H1 (cell line): Measurements from ENCODE around the gene WDFY3. TPM values are rescaled to one million over a fixed set of nuclear protein-coding genes. Genes with fewer than 3 reads are reported as not detected.
A peak's percentile ranks its signal among the peaks of the same experiment; 100 is the strongest.

ENCODE experiments used
- CTCF ChIA-PET: fragments of 300-600 bp; sonication (Branson Sonifier 250); formaldehyde crosslinking; loops from one replicate; lab custom pipeline; 2021; ENCODE audit not compliant: partially characterized antibody; lab: Charles Lee
- POLR2A ChIA-PET: fragments of 300-600 bp; sonication (Branson Sonifier 250); formaldehyde crosslinking; loops from one replicate; lab custom pipeline; 2021; ENCODE audit warnings: inconsistent platforms; ENCODE audit not compliant: partially characterized antibody; lab: Charles Lee
- DNase-seq, 2 experiments: peaks; one replicate each; pipeline versions ENCODE4 v3.0.0 to v3.0.0-alpha.2; 2010 to 2022; ENCODE audit warnings: low spot score in 2 of 2, low read depth in 1 of 2, mixed read lengths in 1 of 2
- FAIRE-seq: peaks from 2 replicates; lab custom pipeline; 2011; peaks lifted over from hg19 to GRCh38; lab: Jason Lieb, UNC
- H2AFZ ChIP-seq: 2 replicates; pipeline ENCODE4 v1.8.1; 2012; ENCODE audit warnings: low read length, inconsistent platforms
- H2AK5ac ChIP-seq: 2 replicates; pipeline ENCODE4 v1.6.1; 2013; ENCODE audit warnings: low read depth, low read length
- H2BK120ac ChIP-seq: replicated peaks from 2 replicates; pipeline ENCODE3; 2013; ENCODE audit warnings: low read depth, low read length, inconsistent platforms
- H2BK12ac ChIP-seq: 2 replicates; pipeline ENCODE4 v1.6.1; 2013; ENCODE audit warnings: low read depth, low read length
- H2BK15ac ChIP-seq: 2 replicates; pipeline ENCODE4 v1.6.1; 2013; ENCODE audit warnings: low read length
- H2BK20ac ChIP-seq: 2 replicates; pipeline ENCODE4 v1.6.1; 2013; ENCODE audit warnings: low read length
- H2BK5ac ChIP-seq: 2 replicates; pipeline ENCODE4 v1.6.1; 2013; ENCODE audit warnings: low read depth, low read length
- H3K14ac ChIP-seq: 2 replicates; pipeline ENCODE4 v1.6.1; 2013; ENCODE audit warnings: inconsistent platforms; ENCODE audit not compliant: insufficient read length
- H3K18ac ChIP-seq: 2 replicates; pipeline ENCODE4 v1.6.1; 2013; ENCODE audit warnings: low read length; ENCODE audit errors: extremely low read depth
- H3K23ac ChIP-seq: 2 replicates; pipeline ENCODE4 v1.6.1; 2013; ENCODE audit warnings: inconsistent platforms; ENCODE audit not compliant: insufficient read length
- H3K23me2 ChIP-seq: 2 replicates; pipeline ENCODE4 v1.6.1; 2013; ENCODE audit warnings: low read depth, low read length
- H3K27ac ChIP-seq: 2 replicates; pipeline ENCODE4 v1.6.1; 2011; ENCODE audit warnings: low read depth, low read length, inconsistent platforms
- H3K27me3 ChIP-seq, 4 experiments: replicated peaks in 1 of 4; 1 replicate in 1 of 4; 2 replicates in 3 of 4; pipeline versions ENCODE4 v1.6.1 to v1.8.1; 2011 to 2013; ENCODE audit warnings: low read length in 3 of 4, mild to moderate bottlenecking in 3 of 4, inconsistent platforms in 2 of 4, mixed read lengths in 2 of 4, moderate library complexity in 1 of 4; ENCODE audit not compliant: control insufficient read depth in 3 of 4, insufficient read depth in 3 of 4; ENCODE audit errors: extremely low read depth in 1 of 4
- H3K36me3 ChIP-seq, 4 experiments: 2 replicates each; pipeline versions ENCODE4 v1.6.1 to v1.8.1; 2011 to 2013; ENCODE audit warnings: mild to moderate bottlenecking in 4 of 4, low read length in 3 of 4, moderate library complexity in 2 of 4, control low read depth in 1 of 4, inconsistent platforms in 1 of 4; ENCODE audit not compliant: insufficient read depth in 4 of 4, control insufficient read depth in 2 of 4
- H3K4ac ChIP-seq: replicated peaks from 2 replicates; pipeline ENCODE3; 2013; ENCODE audit warnings: low read length, low read depth, mixed read lengths, inconsistent platforms; ENCODE audit not compliant: insufficient read length
- H3K4me1 ChIP-seq, 4 experiments: replicated peaks in 1 of 4; 1 replicate in 1 of 4; 2 replicates in 3 of 4; pipeline versions ENCODE4 v1.6.1 to v1.8.1; 2011 to 2013; ENCODE audit warnings: low read length in 3 of 4, inconsistent platforms in 2 of 4, mixed read lengths in 1 of 4; ENCODE audit not compliant: insufficient read depth in 4 of 4, control insufficient read depth in 3 of 4
- H3K4me2 ChIP-seq, 2 experiments: 2 replicates each; pipeline versions ENCODE4 v1.6.1 to v1.8.1; 2011 to 2013; ENCODE audit warnings: low read depth in 2 of 2, low read length in 2 of 2, control low read depth in 1 of 2, inconsistent platforms in 1 of 2, mild to moderate bottlenecking in 1 of 2; ENCODE audit not compliant: insufficient read depth in 1 of 2
- H3K4me3 ChIP-seq, 4 experiments: fragments of 200-600, 300-600 bp in 1 of 4; sonication (generic), shearing (Covaris generic), sonication (Bioruptor Twin) in 1 of 4; 2 replicates each; pipeline versions ENCODE4 v1.5.1 to v1.8.1; 2011 to 2016; ENCODE audit warnings: low read length in 4 of 4, low read depth in 3 of 4, control low read depth in 2 of 4, inconsistent platforms in 2 of 4, mild to moderate bottlenecking in 2 of 4, mixed read lengths in 1 of 4, moderate library complexity in 1 of 4; ENCODE audit not compliant: insufficient read depth in 2 of 4; ENCODE audit errors: extremely low read depth in 1 of 4
- H3K56ac ChIP-seq: replicated peaks from 2 replicates; pipeline ENCODE3; 2013; ENCODE audit warnings: low read depth, mild to moderate bottlenecking, mixed read lengths, low read length, inconsistent platforms; ENCODE audit not compliant: insufficient read length
- H3K79me1 ChIP-seq: 2 replicates; pipeline ENCODE4 v1.6.1; 2013; ENCODE audit warnings: low read depth, low read length, control low read depth
- H3K79me2 ChIP-seq, 2 experiments: 2 replicates each; pipeline versions ENCODE4 v1.6.1 to v1.8.1; 2012 to 2013; ENCODE audit warnings: low read length in 2 of 2, mild to moderate bottlenecking in 2 of 2, inconsistent platforms in 1 of 2; ENCODE audit not compliant: insufficient read depth in 2 of 2, control insufficient read depth in 1 of 2
- H3K9ac ChIP-seq, 4 experiments: replicated peaks in 1 of 4; 1 replicate in 1 of 4; 2 replicates in 3 of 4; pipeline versions ENCODE4 v1.6.1 to v1.8.1; 2011 to 2013; ENCODE audit warnings: low read depth in 3 of 4, low read length in 3 of 4, control low read depth in 2 of 4, mild to moderate bottlenecking in 2 of 4, moderate library complexity in 2 of 4, inconsistent platforms in 1 of 4; ENCODE audit errors: extremely low read depth in 1 of 4
- H3K9me3 ChIP-seq, 2 experiments: 2 replicates each; pipeline versions ENCODE4 v1.6.1 to v1.8.1; 2012 to 2013; ENCODE audit warnings: mild to moderate bottlenecking in 2 of 2, moderate library complexity in 2 of 2, control low read depth in 1 of 2, inconsistent platforms in 1 of 2, low read depth in 1 of 2, low read length in 1 of 2, mixed read lengths in 1 of 2; ENCODE audit not compliant: insufficient read depth in 2 of 2
- H4K20me1 ChIP-seq, 2 experiments: replicated peaks in 1 of 2; 2 replicates each; pipeline versions ENCODE3 to v1.8.1; 2011 to 2013; ENCODE audit warnings: inconsistent platforms in 2 of 2, low read length in 2 of 2, mild to moderate bottlenecking in 1 of 2; ENCODE audit not compliant: insufficient read depth in 2 of 2, control insufficient read depth in 1 of 2
- H4K5ac ChIP-seq: 2 replicates; pipeline ENCODE4 v1.6.1; 2013; ENCODE audit warnings: low read length, low read depth, mixed read lengths, inconsistent platforms; ENCODE audit not compliant: insufficient read length
- H4K8ac ChIP-seq: 2 replicates; pipeline ENCODE4 v1.8.0; 2013; ENCODE audit warnings: mild to moderate bottlenecking, moderate library complexity, low read length, inconsistent platforms; ENCODE audit not compliant: insufficient read depth; ENCODE audit errors: extremely low read depth
- H4K91ac ChIP-seq: replicated peaks from 2 replicates; pipeline ENCODE3; 2013; ENCODE audit warnings: low read length, mixed read lengths, inconsistent platforms; ENCODE audit not compliant: insufficient read length
- ASH2L ChIP-seq: fragments of 200-600, 300-600 bp; sonication (generic); IDR thresholded peaks from one replicate; pipeline ENCODE4 v1.7.1; 2017; ENCODE audit warnings: low read length
- GABPA ChIP-seq: IDR thresholded peaks from 2 replicates; pipeline ENCODE4 v1.6.1; 2011; ENCODE audit warnings: mild to moderate bottlenecking, low read length, moderate library complexity, borderline replicate concordance; ENCODE audit not compliant: insufficient read depth
- POLR2AphosphoS5 ChIP-seq: IDR thresholded peaks from 2 replicates; pipeline ENCODE4 v1.6.1; 2011; ENCODE audit warnings: low read depth, low read length
- SIX5 ChIP-seq: IDR thresholded peaks from 2 replicates; pipeline ENCODE4 v1.6.1; 2011; ENCODE audit warnings: mild to moderate bottlenecking, low read depth, low read length
- WGBS, 2 experiments: shearing (Covaris generic) in 1 of 2; methylation state at CpG; one replicate each; pipeline versions ENCODE4 v1.1.6 to v1.1.7; 2013 to 2015; ENCODE audit warnings: low lambda C conversion rate in 2 of 2, mixed read lengths in 2 of 2, inconsistent platforms in 1 of 2, low coverage in 1 of 2, missing lambda C conversion rate in 1 of 2; ENCODE audit not compliant: insufficient replicate concordance in 2 of 2, insufficient coverage in 1 of 2, insufficient read length in 1 of 2; ENCODE audit errors: extremely low coverage in 1 of 2, missing lambda C conversion rate in 1 of 2; 5-methylcytosine and 5-hydroxymethylcytosine counted together
- polyA plus RNA-seq, 7 experiments: library from polyadenylated mRNA; depleted of rRNA in 3 of 7; stranded (reverse) in 5 of 7; unstranded in 2 of 7; fragments of >200 nt in 5 of 7; fragments of 200-250 nt in 2 of 7; gene quantifications; 1 replicate in 5 of 7; 2 replicates in 1 of 7; 4 replicates in 1 of 7; pipeline versions ENCODE4 v1.2.1 to v1.2.3, GENCODE V29; 2011 to 2013; ENCODE audit warnings: missing spikeins in 2 of 7, mixed read lengths in 2 of 7
- total RNA-seq: library from RNA; stranded (reverse); fragmentation: NEBNext Ultra II Directional; extraction: Animal tissue kit (Norgen Biotek cat#: 25700); gene quantifications from 2 replicates; pipeline ENCODE4 v1.2.1, GENCODE V29; 2021

Gene WDFY3
- total and polyA plus RNA-seq, 2 of the 8 experiments (the other 6 are each of a cell fraction or from before 2014, with no cell fraction given) = 25.6 to 62.4 TPM

DNA sequence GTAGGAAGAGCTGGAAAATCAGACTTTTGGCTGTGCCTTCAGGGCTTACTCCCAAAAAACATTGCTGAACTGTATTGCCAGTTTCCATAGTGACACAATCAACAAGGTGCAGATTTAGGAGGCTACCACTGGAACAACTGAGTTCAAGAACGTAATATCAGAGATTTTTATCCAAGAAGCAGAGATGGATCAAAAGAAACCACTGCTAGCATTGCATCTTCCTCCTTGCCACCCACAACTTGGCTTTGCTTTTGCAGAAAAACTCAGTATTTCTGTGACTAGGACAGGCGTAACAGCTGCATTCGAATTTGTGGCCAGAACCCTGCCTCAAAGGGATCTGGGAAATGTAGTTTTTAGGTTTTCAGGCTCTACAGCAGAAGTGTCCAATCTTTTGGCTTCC lies 27.8 kb upstream of the WDFY3 start:
- Histone ChIP-seq H2BK12ac (no peak overlapping the region), H3K9me3 (no peaks in the 10 kb centered on the region), H3K23ac (no peak overlapping the region), H3K79me1 (no peaks in the 10 kb centered on the region), H3K36me3 (no peaks in the 10 kb centered on the region), H3K4ac (no peak overlapping the region), H2BK20ac (no peak overlapping the region), H3K4me2 (peak overlapping the region; percentile 2 to 39; a peak in 2 of 4 replicates), H3K23me2 (no peaks in the 10 kb centered on the region), H2BK120ac (no peak overlapping the region), H4K5ac (no peak overlapping the region), H3K79me2 (no peaks in the 10 kb centered on the region), H4K8ac (no peak overlapping the region), H3K14ac (no peak overlapping the region), H4K20me1 (no peaks in the 10 kb centered on the region), H3K4me3 (peak overlapping the region in 1 of 4 experiments; percentile 29; a peak in 1 of 8 replicates), H3K9ac (no peak overlapping the region), H2BK5ac (no peak overlapping the region), H3K27me3 (no peaks in the 10 kb centered on the region), H4K91ac (no peak overlapping the region), H3K18ac (no peak overlapping the region), H3K56ac (no peak overlapping the region), H2BK15ac (no peak overlapping the region), H2AFZ (0 out of 2 replicates have a peak overlapping the region, but pooled peaks have one; percentile 78), H2AK5ac (no peak overlapping the region), H3K4me1 (no peaks in the 10 kb centered on the region; a peak in 1 of 7 replicates), H3K27ac (peak overlapping the region; percentile 38; the same call in 1 of the 2 replicates)
- WGBS, 2 experiments = 45% methylated on average over 3 of the region's 3 CpGs; no CpG with 5 or more reads in 1 of the 2 experiments
- ChIA-PET CTCF (interaction anchor here (0.7 kb wide), 1 partner anchor 244 kb away, joined by 3 read pairs; no protein-coding TSS in a partner anchor), POLR2A (interaction anchor here (0.9 kb wide), 1 partner anchor 28 kb away, joined by 4 read pairs; the partner anchor contains the start of gene WDFY3)
- DNase-seq (no peak), FAIRE-seq (peak; percentile 78)
- TF ChIP-seq POLR2AphosphoS5 (no peak), GABPA (no peak), ASH2L (no peak), SIX5 (peak; percentile 53)
